ENCODE data around the gene KCNN3.

DNA sequence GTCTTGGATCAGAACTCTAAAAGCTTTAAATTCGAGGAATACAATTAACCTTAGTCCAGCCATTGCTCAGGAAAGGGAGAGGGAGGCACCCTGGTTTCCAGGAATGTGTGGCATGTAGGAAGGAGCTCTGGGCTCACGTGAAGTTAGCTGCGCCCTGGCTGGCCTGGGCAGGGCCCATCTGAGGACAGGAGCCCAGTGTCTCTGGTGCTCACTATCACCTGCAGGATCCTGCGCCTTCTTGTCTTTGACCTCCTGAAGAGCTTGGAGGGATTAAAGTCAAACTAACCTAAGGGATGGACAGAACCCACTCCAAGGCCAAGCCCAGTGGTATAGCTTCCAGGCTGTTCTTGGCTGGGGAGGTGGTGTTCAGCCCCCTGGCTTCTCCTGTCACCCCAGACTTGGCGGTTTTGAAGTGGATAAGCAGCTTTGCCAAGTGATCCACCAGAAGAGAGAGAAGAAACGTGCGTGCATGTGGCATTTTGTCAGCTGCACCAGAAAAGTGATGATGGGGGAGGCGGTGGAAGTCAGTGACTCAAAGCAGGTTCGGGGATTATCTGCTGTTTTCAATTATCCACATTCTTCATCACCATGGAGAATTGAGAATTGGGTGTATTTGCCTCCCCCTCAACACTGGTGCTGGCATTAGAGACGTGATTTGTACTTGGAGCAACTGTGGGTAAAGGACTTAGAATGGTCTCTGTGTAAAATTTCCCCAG, 11.9 kb upstream of the KCNN3 start:
- TF ChIP-seq POLR2AphosphoS5 (IDR thresholded peaks at IDR 0.05) = no peak
- TF ChIP-seq, protein P1, sequence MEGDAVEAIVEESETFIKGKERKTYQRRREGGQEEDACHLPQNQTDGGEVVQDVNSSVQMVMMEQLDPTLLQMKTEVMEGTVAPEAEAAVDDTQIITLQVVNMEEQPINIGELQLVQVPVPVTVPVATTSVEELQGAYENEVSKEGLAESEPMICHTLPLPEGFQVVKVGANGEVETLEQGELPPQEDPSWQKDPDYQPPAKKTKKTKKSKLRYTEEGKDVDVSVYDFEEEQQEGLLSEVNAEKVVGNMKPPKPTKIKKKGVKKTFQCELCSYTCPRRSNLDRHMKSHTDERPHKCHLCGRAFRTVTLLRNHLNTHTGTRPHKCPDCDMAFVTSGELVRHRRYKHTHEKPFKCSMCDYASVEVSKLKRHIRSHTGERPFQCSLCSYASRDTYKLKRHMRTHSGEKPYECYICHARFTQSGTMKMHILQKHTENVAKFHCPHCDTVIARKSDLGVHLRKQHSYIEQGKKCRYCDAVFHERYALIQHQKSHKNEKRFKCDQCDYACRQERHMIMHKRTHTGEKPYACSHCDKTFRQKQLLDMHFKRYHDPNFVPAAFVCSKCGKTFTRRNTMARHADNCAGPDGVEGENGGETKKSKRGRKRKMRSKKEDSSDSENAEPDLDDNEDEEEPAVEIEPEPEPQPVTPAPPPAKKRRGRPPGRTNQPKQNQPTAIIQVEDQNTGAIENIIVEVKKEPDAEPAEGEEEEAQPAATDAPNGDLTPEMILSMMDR (IDR thresholded peaks at IDR 0.05 in 8 of 11, conservative IDR thresholded peaks at IDR 0.05 in 3 of 11) = no peak
